A549 (cell line): ENCODE results near the gene SNAI3. TPM values are rescaled to one million over a fixed set of nuclear protein-coding genes. Genes with fewer than 3 reads are reported as not detected.

ENCODE experiments used
- ATAC-seq, 2 experiments: fragments of 200-7000 bp in 1 of 2; fragments of >200 bp in 1 of 2; cut with Nextera tagmentation in 1 of 2; cut with Tn5 transposase in 1 of 2; 3 replicates each; pipeline versions ENCODE4 v1.8.0 to v1.9.1; 2018 to 2020; ENCODE audit warnings: mild to moderate bottlenecking in 1 of 2, moderate library complexity in 1 of 2
- CTCF ChIA-PET: fragments of 300-600 bp; sonication (Branson Sonifier 250); formaldehyde crosslinking; extraction: SDS; loops from one replicate; lab custom pipeline; 2021; ENCODE audit warnings: antibody characterized with exemption, inconsistent platforms; lab: Yijun Ruan, JAX
- POLR2A ChIA-PET: fragments of 350-600 bp; formaldehyde crosslinking; extraction: SDS; loops from one replicate; lab custom pipeline; 2021; ENCODE audit warnings: antibody characterized with exemption, inconsistent platforms; lab: Yijun Ruan, JAX
- DNase-seq, 2 experiments: peaks; one replicate each; pipeline versions ENCODE4 v3.0.0 to v3.0.0-alpha.2; 2011 to 2016; ENCODE audit warnings: low read depth in 1 of 2, low spot score in 1 of 2
- FAIRE-seq: peaks from 2 replicates; lab custom pipeline; 2011; peaks lifted over from hg19 to GRCh38; lab: Jason Lieb, UNC
- H3K27ac ChIP-seq, 2 experiments: fragments of >200 bp; sonication (Bioruptor Twin); formaldehyde crosslinking; 3 replicates each; pipeline ENCODE4 v1.5.1; 2016 to 2017
- H3K4me1 ChIP-seq: fragments of >200 bp; sonication (Bioruptor Twin); formaldehyde crosslinking; 3 replicates; pipeline ENCODE4 v1.6.1; 2016
- H3K4me2 ChIP-seq: fragments of >200 bp; sonication (Bioruptor Twin); formaldehyde crosslinking; 3 replicates; pipeline ENCODE4 v1.6.1; 2016
- H3K4me3 ChIP-seq: fragments of >200 bp; sonication (Bioruptor Twin); formaldehyde crosslinking; 3 replicates; pipeline ENCODE4 v1.5.1; 2016
- H3K9me3 ChIP-seq: fragments of >200 bp; sonication (Bioruptor Twin); formaldehyde crosslinking; 3 replicates; pipeline ENCODE4 v1.6.1; 2016
- CBX8 ChIP-seq: fragments of 200-600 bp; sonication (generic); IDR thresholded peaks from 2 replicates; pipeline ENCODE4 v1.6.1; 2016
- CEBPB ChIP-seq, 2 experiments: fragments of >200 bp in 1 of 2; sonication (Bioruptor Twin) in 1 of 2; formaldehyde crosslinking in 1 of 2; IDR thresholded peaks; 2 replicates each; pipeline ENCODE4 v1.6.1; 2012 to 2016
- EHMT2 ChIP-seq: fragments of 200-600 bp; sonication (generic); IDR thresholded peaks from 2 replicates; pipeline ENCODE4 v1.6.1; 2016; ENCODE audit warnings: antibody characterized with exemption, low read depth, mild to moderate bottlenecking, moderate library complexity
- EP300 ChIP-seq, 2 experiments: fragments of >200 bp; sonication (Bioruptor Twin); formaldehyde crosslinking; IDR thresholded peaks; 2 replicates in 1 of 2; 3 replicates in 1 of 2; pipeline ENCODE4 v1.6.1; 2016 to 2017
- ESRRA ChIP-seq: fragments of 150-350 bp; IDR thresholded peaks from 2 replicates; pipeline ENCODE4 v1.6.1; 2014; ENCODE audit warnings: mild to moderate bottlenecking, low read length, borderline replicate concordance
- FOSB ChIP-seq: fragments of 250-450 bp; sonication (Bioruptor Pico); IDR thresholded peaks from 2 replicates; pipeline ENCODE4 v1.5.0; 2020; ENCODE audit warnings: mild to moderate bottlenecking, moderate library complexity
- FOXS1 ChIP-seq: fragments of 250-450 bp; sonication (Bioruptor Pico); IDR thresholded peaks from 2 replicates; pipeline ENCODE4 v1.5.0; 2020; ENCODE audit warnings: mild to moderate bottlenecking, moderate library complexity
- GATA3 ChIP-seq: IDR thresholded peaks from 2 replicates; pipeline ENCODE4 v1.6.1; 2012; ENCODE audit warnings: borderline replicate concordance
- JUN ChIP-seq, 2 experiments: fragments of >200 bp; sonication (Bioruptor Twin); formaldehyde crosslinking; IDR thresholded peaks; 2 replicates in 1 of 2; 3 replicates in 1 of 2; pipeline ENCODE4 v1.6.1; 2016 to 2017
- MAZ ChIP-seq: fragments of 150-350 bp; IDR thresholded peaks from 2 replicates; pipeline ENCODE4 v1.6.1; 2014; ENCODE audit warnings: antibody characterized with exemption, low read depth, low read length, borderline replicate concordance
- MYC ChIP-seq: IDR thresholded peaks from 2 replicates; pipeline ENCODE4 v1.6.1; 2012; ENCODE audit warnings: mild to moderate bottlenecking, inconsistent platforms, low read length, improper control_type of control experiment, borderline replicate concordance
- NR3C1 ChIP-seq: fragments of >200 bp; sonication (Bioruptor Twin); formaldehyde crosslinking; IDR thresholded peaks from 3 replicates; pipeline ENCODE4 v1.6.1; 2017
- POLR2AphosphoS2 ChIP-seq: conservative IDR thresholded peaks from 2 replicates; pipeline ENCODE4 v1.6.1; 2012; ENCODE audit warnings: low read length, improper control_type of control experiment, inconsistent platforms
- RAD21 ChIP-seq, 2 experiments: fragments of >200 bp in 1 of 2; sonication (Bioruptor Twin) in 1 of 2; formaldehyde crosslinking in 1 of 2; IDR thresholded peaks in 1 of 2; conservative IDR thresholded peaks in 1 of 2; 2 replicates in 1 of 2; 3 replicates in 1 of 2; pipeline ENCODE4 v1.6.1; 2012 to 2018; ENCODE audit warnings: inconsistent platforms in 1 of 2
- RCOR1 ChIP-seq: fragments of 150-350 bp; IDR thresholded peaks from 2 replicates; pipeline ENCODE4 v1.6.1; 2014; ENCODE audit warnings: antibody characterized with exemption, low read length, low read depth
- RFX5 ChIP-seq: fragments of 450-650 bp; IDR thresholded peaks from 2 replicates; pipeline ENCODE4 v1.7.1; 2014; ENCODE audit warnings: antibody characterized with exemption, mild to moderate bottlenecking, moderate library complexity
- SMC3 ChIP-seq: fragments of >200 bp; sonication (Bioruptor Twin); formaldehyde crosslinking; IDR thresholded peaks from 3 replicates; pipeline ENCODE4 v1.6.1; 2018; ENCODE audit warnings: inconsistent platforms
- TP53 ChIP-seq: fragments of 250-450 bp; sonication (Bioruptor Pico); IDR thresholded peaks from 2 replicates; pipeline ENCODE4 v1.5.0; 2021; ENCODE audit warnings: mild to moderate bottlenecking, moderate library complexity
- ZC3H11A ChIP-seq: fragments of 450-650 bp; IDR thresholded peaks from 2 replicates; pipeline ENCODE4 v1.6.1; 2014; ENCODE audit warnings: antibody characterized with exemption, mild to moderate bottlenecking
- ZFP36 ChIP-seq: fragments of 450-650 bp; IDR thresholded peaks from 2 replicates; pipeline ENCODE4 v1.6.1; 2014; ENCODE audit warnings: borderline replicate concordance; ENCODE audit not compliant: partially characterized antibody
- WGBS: methylation state at CpG from one replicate; pipeline ENCODE4 v1.1.6; 2017; ENCODE audit errors: missing lambda C conversion rate; 5-methylcytosine and 5-hydroxymethylcytosine counted together
- polyA plus RNA-seq, 4 experiments: library from polyadenylated mRNA; depleted of rRNA in 3 of 4; stranded (reverse); fragments of >200 nt; fragmentation: RNase III in 1 of 4; extraction: RNeasy Plus Mini Kit Qiagen cat#74134 plus additional on column Dnase treatment in 1 of 4; gene quantifications; 2 replicates in 3 of 4; 3 replicates in 1 of 4; pipeline ENCODE4 v1.2.3, GENCODE V29; 2011 to 2017
- TF ChIP-seq, protein P1 (sequence below): fragments of >200 bp; sonication (Bioruptor Twin); formaldehyde crosslinking; IDR thresholded peaks from 3 replicates; pipeline ENCODE4 v1.6.1; 2016
- TF ChIP-seq, protein P2 (sequence below): fragments of 150-350 bp; IDR thresholded peaks from 2 replicates; pipeline ENCODE4 v1.6.1; 2014; ENCODE audit warnings: low read depth, mild to moderate bottlenecking, low read length
- TF ChIP-seq, protein P3 (sequence below): fragments of >200 bp; sonication (Bioruptor Twin); formaldehyde crosslinking; IDR thresholded peaks from 3 replicates; pipeline ENCODE4 v1.5.1; 2016
- TF ChIP-seq, protein P4 (sequence below): fragments of 250-450 bp; sonication (Bioruptor Pico); IDR thresholded peaks from 2 replicates; pipeline ENCODE4 v1.5.0; 2021; ENCODE audit warnings: mild to moderate bottlenecking, moderate library complexity, borderline replicate concordance
- TF ChIP-seq, protein P5 (sequence below): IDR thresholded peaks from 2 replicates; pipeline ENCODE4 v1.6.1; 2012
- TF ChIP-seq, protein P6 (sequence below): fragments of >200 bp; sonication (Bioruptor Twin); formaldehyde crosslinking; IDR thresholded peaks from 2 replicates; pipeline ENCODE4 v1.6.1; 2016

SNAI3 gene
- polyA plus RNA-seq, 2 of the 4 experiments (the other 2 are of a cell fraction) = not detected

DNA sequence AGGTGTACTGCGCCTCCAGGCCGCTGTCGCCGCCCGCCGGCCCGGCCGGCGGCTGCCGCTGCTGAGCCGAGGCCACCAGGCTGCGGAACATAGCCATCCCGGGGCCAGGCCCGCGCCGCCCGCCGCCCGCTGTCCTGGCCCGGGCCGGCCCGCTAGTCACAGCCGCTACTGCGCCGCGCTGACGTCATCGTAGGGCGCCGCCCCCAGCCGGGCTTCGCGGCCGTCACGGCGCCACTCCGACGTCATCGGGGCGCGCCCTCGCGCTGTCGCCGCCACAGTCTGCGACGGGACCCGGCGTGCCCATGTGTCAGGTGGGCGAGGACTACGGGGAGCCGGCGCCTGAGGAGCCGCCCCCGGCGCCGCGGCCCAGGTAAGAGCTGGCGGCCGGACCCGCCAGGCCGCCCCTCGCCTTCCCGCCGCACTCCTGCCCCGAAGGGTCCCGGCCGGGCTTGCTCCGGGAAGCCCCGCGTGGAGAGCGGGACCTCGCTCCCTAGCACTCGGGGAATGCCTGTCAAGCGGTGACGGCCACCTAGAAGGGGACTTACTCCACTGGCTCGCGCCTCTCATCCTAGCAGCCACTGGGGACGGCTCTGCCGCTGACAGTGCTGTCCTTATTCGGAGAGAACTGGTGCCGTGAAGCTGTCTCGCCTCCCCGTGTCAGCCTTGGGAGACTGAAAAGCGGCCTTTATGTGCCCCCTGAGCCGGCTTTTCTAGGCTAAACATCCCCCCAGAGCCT is 20.1 kb upstream of the SNAI3 start, which contains the start of the genes CTU2 and RNF166 (continued):
- TF ChIP-seq, protein P1, sequence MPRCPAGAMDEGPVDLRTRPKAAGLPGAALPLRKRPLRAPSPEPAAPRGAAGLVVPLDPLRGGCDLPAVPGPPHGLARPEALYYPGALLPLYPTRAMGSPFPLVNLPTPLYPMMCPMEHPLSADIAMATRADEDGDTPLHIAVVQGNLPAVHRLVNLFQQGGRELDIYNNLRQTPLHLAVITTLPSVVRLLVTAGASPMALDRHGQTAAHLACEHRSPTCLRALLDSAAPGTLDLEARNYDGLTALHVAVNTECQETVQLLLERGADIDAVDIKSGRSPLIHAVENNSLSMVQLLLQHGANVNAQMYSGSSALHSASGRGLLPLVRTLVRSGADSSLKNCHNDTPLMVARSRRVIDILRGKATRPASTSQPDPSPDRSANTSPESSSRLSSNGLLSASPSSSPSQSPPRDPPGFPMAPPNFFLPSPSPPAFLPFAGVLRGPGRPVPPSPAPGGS = peak; percentile 80
- TF ChIP-seq ESRRA (no peak), EHMT2 (no peak), CBX8 (no peak), GATA3 (no peak), RFX5 (0 out of 2 replicates have a peak, but pooled peaks have one; percentile 71), MYC (peak; percentile 75), JUN (IDR thresholded peaks at IDR 0.05) (peak; percentile 79 to 90; a peak in 4 of 5 replicates), MAZ (no peak)

DNA sequence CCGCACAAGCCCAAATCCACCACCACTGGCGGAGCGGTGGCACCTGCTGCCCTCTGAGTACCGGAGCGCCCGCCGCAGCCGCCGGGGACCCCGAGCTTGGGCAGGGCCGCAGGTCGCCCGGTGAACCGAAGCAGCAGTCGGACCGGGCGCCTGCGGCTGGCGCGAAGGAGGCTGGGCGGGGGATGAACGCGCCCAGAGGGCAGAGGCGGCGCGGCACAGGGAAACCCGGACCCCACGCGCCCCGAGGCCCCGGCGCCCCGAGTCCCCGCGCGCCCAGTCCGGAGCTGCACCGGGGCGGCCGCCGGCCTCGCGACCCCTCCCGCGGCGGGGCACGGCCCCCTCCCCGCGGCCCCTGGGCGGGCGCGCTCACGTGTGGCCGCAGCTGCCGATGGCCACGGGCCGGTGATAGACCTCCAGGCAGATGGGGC is 19.5 kb upstream of the SNAI3 start:
- FAIRE-seq (no peak), ATAC-seq (peak; percentile 2 to 16; a peak in 4 of 6 replicates), DNase-seq (no peak)
- peak overlapping the region; percentile 75 for H3K4me3 ChIP-seq
- TF ChIP-seq RCOR1 = no peak
- ChIA-PET POLR2A (no interaction called here), CTCF (interaction anchor here (0.9 to 7.6 kb wide), 4 partner anchors 18 to 37 kb away, joined by 4 to 49 read pairs (median 4); no protein-coding TSS in a partner anchor)
- H3K9me3 ChIP-seq = no peaks in the 10 kb centered on the region
- H3K27ac ChIP-seq = peak overlapping the region; percentile 82 to 93
- WGBS = under 1% methylated on average over 17 of the region's 57 CpGs
- peak overlapping the region; percentile 84 for H3K4me2 ChIP-seq
- H3K4me1 ChIP-seq = peaks cover 14% of the 10 kb centered on the region; the same call in 1 of the 3 replicates

DNA sequence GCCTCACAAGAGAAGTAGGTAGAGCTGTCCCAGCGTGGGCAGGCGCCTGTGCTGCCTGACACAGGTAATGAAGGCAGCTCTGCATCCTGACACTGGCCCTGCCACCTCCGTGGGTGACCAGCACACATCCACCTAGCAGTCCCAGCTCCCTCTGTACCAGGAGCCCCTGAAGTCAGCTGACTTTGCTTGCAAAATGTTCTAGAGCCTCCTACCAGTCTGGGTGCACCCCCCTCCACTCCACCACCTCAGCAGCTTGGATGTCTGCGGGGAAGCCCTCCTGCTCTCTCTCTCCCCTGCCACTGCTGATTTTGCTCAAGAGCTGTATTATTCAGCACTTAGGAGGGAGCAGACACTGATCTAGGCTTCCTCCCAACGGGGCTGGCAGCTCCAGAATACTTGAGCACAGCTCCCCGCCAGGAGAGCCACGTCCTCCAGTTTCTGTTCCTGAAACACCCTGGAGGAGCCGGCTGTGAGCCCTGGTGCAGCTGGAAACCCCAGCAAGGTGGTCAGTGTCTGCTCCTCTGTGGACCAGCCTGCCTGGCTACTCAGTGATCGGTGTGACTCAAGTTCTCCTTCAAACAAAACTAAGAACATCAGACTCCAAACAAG is 18.9 kb upstream of the SNAI3 start:
- FAIRE-seq (no peak), DNase-seq (no peak), ATAC-seq (no peak)
- peaks cover 14% of the 10 kb centered on the region; the same call in 1 of the 3 replicates for H3K4me1 ChIP-seq
- peak overlapping the region; percentile 82 to 93; a peak in 5 of 6 replicates for H3K27ac ChIP-seq
- peak overlapping the region; percentile 84 for H3K4me2 ChIP-seq
- 39% methylated on average over 8 of the region's 9 CpGs for WGBS
- H3K9me3 ChIP-seq = no peaks in the 10 kb centered on the region
- H3K4me3 ChIP-seq = peak overlapping the region; percentile 75
- ChIA-PET CTCF (interaction anchor here (0.9 to 7.6 kb wide), 3 partner anchors 18 to 38 kb away, joined by 4 to 49 read pairs (median 4); no protein-coding TSS in a partner anchor), POLR2A (no interaction called here)
- TF ChIP-seq TP53 (CRISPR knock-in tag) (no peak), ZC3H11A (no peak), EP300 (IDR thresholded peaks at IDR 0.05) (no peak), FOSB (CRISPR knock-in tag) (no peak), RAD21 (conservative IDR thresholded peaks at IDR 0.05 in 1 of 2, IDR thresholded peaks at IDR 0.05 in 1 of 2) (no peak), SMC3 (no peak), CEBPB (IDR thresholded peaks at IDR 0.05) (no peak), NR3C1 (no peak), ZFP36 (no peak), POLR2AphosphoS2 (no peak), FOXS1 (CRISPR knock-in tag) (no peak), MAZ (no peak)
- TF ChIP-seq, protein P2, sequence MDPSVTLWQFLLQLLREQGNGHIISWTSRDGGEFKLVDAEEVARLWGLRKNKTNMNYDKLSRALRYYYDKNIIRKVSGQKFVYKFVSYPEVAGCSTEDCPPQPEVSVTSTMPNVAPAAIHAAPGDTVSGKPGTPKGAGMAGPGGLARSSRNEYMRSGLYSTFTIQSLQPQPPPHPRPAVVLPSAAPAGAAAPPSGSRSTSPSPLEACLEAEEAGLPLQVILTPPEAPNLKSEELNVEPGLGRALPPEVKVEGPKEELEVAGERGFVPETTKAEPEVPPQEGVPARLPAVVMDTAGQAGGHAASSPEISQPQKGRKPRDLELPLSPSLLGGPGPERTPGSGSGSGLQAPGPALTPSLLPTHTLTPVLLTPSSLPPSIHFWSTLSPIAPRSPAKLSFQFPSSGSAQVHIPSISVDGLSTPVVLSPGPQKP = no peak
- TF ChIP-seq, protein P3, sequence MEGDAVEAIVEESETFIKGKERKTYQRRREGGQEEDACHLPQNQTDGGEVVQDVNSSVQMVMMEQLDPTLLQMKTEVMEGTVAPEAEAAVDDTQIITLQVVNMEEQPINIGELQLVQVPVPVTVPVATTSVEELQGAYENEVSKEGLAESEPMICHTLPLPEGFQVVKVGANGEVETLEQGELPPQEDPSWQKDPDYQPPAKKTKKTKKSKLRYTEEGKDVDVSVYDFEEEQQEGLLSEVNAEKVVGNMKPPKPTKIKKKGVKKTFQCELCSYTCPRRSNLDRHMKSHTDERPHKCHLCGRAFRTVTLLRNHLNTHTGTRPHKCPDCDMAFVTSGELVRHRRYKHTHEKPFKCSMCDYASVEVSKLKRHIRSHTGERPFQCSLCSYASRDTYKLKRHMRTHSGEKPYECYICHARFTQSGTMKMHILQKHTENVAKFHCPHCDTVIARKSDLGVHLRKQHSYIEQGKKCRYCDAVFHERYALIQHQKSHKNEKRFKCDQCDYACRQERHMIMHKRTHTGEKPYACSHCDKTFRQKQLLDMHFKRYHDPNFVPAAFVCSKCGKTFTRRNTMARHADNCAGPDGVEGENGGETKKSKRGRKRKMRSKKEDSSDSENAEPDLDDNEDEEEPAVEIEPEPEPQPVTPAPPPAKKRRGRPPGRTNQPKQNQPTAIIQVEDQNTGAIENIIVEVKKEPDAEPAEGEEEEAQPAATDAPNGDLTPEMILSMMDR = no peak
- TF ChIP-seq, protein P4, sequence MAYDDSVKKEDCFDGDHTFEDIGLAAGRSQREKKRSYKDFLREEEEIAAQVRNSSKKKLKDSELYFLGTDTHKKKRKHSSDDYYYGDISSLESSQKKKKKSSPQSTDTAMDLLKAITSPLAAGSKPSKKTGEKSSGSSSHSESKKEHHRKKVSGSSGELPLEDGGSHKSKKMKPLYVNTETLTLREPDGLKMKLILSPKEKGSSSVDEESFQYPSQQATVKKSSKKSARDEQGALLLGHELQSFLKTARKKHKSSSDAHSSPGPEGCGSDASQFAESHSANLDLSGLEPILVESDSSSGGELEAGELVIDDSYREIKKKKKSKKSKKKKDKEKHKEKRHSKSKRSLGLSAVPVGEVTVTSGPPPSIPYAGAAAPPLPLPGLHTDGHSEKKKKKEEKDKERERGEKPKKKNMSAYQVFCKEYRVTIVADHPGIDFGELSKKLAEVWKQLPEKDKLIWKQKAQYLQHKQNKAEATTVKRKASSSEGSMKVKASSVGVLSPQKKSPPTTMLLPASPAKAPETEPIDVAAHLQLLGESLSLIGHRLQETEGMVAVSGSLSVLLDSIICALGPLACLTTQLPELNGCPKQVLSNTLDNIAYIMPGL = no peak
- TF ChIP-seq, protein P5, sequence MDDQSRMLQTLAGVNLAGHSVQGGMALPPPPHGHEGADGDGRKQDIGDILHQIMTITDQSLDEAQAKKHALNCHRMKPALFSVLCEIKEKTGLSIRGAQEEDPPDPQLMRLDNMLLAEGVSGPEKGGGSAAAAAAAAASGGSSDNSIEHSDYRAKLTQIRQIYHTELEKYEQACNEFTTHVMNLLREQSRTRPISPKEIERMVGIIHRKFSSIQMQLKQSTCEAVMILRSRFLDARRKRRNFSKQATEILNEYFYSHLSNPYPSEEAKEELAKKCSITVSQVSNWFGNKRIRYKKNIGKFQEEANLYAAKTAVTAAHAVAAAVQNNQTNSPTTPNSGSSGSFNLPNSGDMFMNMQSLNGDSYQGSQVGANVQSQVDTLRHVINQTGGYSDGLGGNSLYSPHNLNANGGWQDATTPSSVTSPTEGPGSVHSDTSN = no peak
- TF ChIP-seq, protein P6, sequence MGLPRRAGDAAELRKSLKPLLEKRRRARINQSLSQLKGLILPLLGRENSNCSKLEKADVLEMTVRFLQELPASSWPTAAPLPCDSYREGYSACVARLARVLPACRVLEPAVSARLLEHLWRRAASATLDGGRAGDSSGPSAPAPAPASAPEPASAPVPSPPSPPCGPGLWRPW = no peak
